Measurements from ENCODE around the gene OR2Z1. TPM values are rescaled to one million over a fixed set of nuclear protein-coding genes. Genes with fewer than 3 reads are reported as not detected.
"Not testable (repeated sequence)": the region's sequence is repeated elsewhere in the genome, so short reads cannot be mapped to it uniquely, and the experiment has no call there.

OR2Z1 gene
- total RNA-seq, 1 experiment from 2014 or later = not detected

GRCh38 chr19:8769265-8769664 is 47.8 kb downstream of the OR2Z1 start:
- H3K36me3 Mint-ChIP-seq (ENCODE audit: insufficient read depth, unreplicated experiment); H3K27me3 Mint-ChIP-seq (ENCODE audit: insufficient read depth, unreplicated experiment); BruUV-seq (replicated peaks); H3K9me3 Mint-ChIP-seq (ENCODE audit: unreplicated experiment); intact Hi-C loops (cut with micrococcal nuclease); H3K4me3 Mint-ChIP-seq (ENCODE audit: unreplicated experiment); H3K27ac Mint-ChIP-seq (ENCODE audit: low read depth, unreplicated experiment); DNase-seq (ENCODE audit: unreplicated experiment); CTCF ChIA-PET; H3K4me1 Mint-ChIP-seq (ENCODE audit: insufficient read depth, unreplicated experiment); POLR2A ChIA-PET: not testable (repeated sequence)

- CTCF ChIA-PET; H3K27ac Mint-ChIP-seq (ENCODE audit: low read depth, unreplicated experiment); H3K4me3 Mint-ChIP-seq (ENCODE audit: unreplicated experiment); DNase-seq (ENCODE audit: unreplicated experiment); intact Hi-C loops (cut with micrococcal nuclease); H3K4me1 Mint-ChIP-seq (ENCODE audit: insufficient read depth, unreplicated experiment); H3K9me3 Mint-ChIP-seq (ENCODE audit: unreplicated experiment); H3K27me3 Mint-ChIP-seq (ENCODE audit: insufficient read depth, unreplicated experiment); BruUV-seq (replicated peaks); POLR2A ChIA-PET; H3K36me3 Mint-ChIP-seq (ENCODE audit: insufficient read depth, unreplicated experiment): not testable (repeated sequence)
Measured at GRCh38 chr19:8773587-8773986, 52.2 kb downstream of the OR2Z1 start.

Other genes starting within 250 kb of the OR2Z1 start
- gene PRAM1, start 219.0 kb upstream of the OR2Z1 start, total RNA-seq (2022) = 0.15 TPM in 1 of 2 replicates, not detected in the other
- gene ZNF414, start 207.5 kb upstream of the OR2Z1 start, total RNA-seq (2022) = 16.3 and 27.2 TPM in 2 replicates
- gene MYO1F, start 144.2 kb upstream of the OR2Z1 start, total RNA-seq (2022) = 0.16 and 0.27 TPM in 2 replicates
- not detected in 2 replicates for gene ADAMTS10, start 110.9 kb upstream of the OR2Z1 start, total RNA-seq (2022)
- gene NFILZ, start 91.0 kb upstream of the OR2Z1 start, total RNA-seq (2022) = not detected in 2 replicates
- not detected in 2 replicates for gene ACTL9, start 22.8 kb upstream of the OR2Z1 start, total RNA-seq (2022)
- gene ZNF558, start 110.7 kb downstream of the OR2Z1 start, total RNA-seq (2022) = 34.1 and 36.5 TPM in 2 replicates
- gene MBD3L1, start 110.7 kb downstream of the OR2Z1 start, total RNA-seq (2022) = not detected in 2 replicates